Keratinocyte (primary cell): Measurements from ENCODE around the gene FLNA. TPM values are rescaled to one million over a fixed set of nuclear protein-coding genes. Genes with fewer than 3 reads are reported as not detected.

Experiments
- DNase-seq: peaks from one replicate; pipeline ENCODE4 v3.0.0-alpha.2; 2011; ENCODE audit warnings: low read depth, missing footprints, low spot score
- FAIRE-seq: peaks from 2 replicates; lab custom pipeline; 2011; peaks lifted over from hg19 to GRCh38; lab: Jason Lieb, UNC
- H2AFZ ChIP-seq: 2 replicates; pipeline ENCODE4 v1.6.0; 2012; ENCODE audit warnings: low read length, control low read depth, inconsistent platforms; ENCODE audit not compliant: control insufficient read depth
- H3K27ac ChIP-seq: 2 replicates; pipeline ENCODE4 v1.5.1; 2011; ENCODE audit warnings: low read length; ENCODE audit not compliant: control insufficient read depth, insufficient read depth
- H3K27me3 ChIP-seq: 3 replicates; pipeline ENCODE4 v1.6.0; 2011; ENCODE audit warnings: low read length; ENCODE audit not compliant: control insufficient read depth, insufficient read depth; ENCODE audit errors: extremely low read depth
- H3K36me3 ChIP-seq, 2 experiments: 2 replicates in 1 of 2; 3 replicates in 1 of 2; pipeline ENCODE4 v1.5.1; 2011; ENCODE audit warnings: low read length in 2 of 2, mild to moderate bottlenecking in 1 of 2; ENCODE audit not compliant: control insufficient read depth in 2 of 2, insufficient read depth in 2 of 2; ENCODE audit errors: extremely low read depth in 1 of 2
- H3K4me1 ChIP-seq: 3 replicates; pipeline ENCODE4 v1.5.1; 2011; ENCODE audit warnings: low read length; ENCODE audit not compliant: control insufficient read depth, insufficient read depth; ENCODE audit errors: extremely low read depth
- H3K4me2 ChIP-seq: 3 replicates; pipeline ENCODE4 v1.6.0; 2011; ENCODE audit warnings: low read depth, low read length; ENCODE audit not compliant: control insufficient read depth, insufficient read depth; ENCODE audit errors: extremely low read depth
- H3K4me3 ChIP-seq, 3 experiments: fragments of 200-600 bp in 1 of 3; sonication (generic) in 1 of 3; 2 replicates in 2 of 3; 3 replicates in 1 of 3; pipeline ENCODE4 v1.5.1; 2011 to 2016; ENCODE audit warnings: low read length in 3 of 3, mild to moderate bottlenecking in 3 of 3, control low read depth in 2 of 3, inconsistent platforms in 1 of 3, low read depth in 1 of 3, mixed read lengths in 1 of 3, mixed run types in 1 of 3, moderate library complexity in 1 of 3; ENCODE audit not compliant: control insufficient read depth in 2 of 3, insufficient read depth in 2 of 3; ENCODE audit errors: extremely low read depth in 1 of 3
- H3K79me2 ChIP-seq: 2 replicates; pipeline ENCODE4 v1.6.0; 2012; ENCODE audit warnings: low read length; ENCODE audit not compliant: control insufficient read depth, insufficient read depth
- H3K9ac ChIP-seq: 3 replicates; pipeline ENCODE4 v1.6.0; 2011; ENCODE audit warnings: low read length; ENCODE audit not compliant: control insufficient read depth, insufficient read depth; ENCODE audit errors: extremely low read depth
- H3K9me1 ChIP-seq: 3 replicates; pipeline ENCODE4 v1.6.0; 2011; ENCODE audit warnings: low read length; ENCODE audit not compliant: control insufficient read depth, insufficient read depth; ENCODE audit errors: extremely low read depth
- H3K9me3 ChIP-seq: 2 replicates; pipeline ENCODE4 v1.5.1; 2012; ENCODE audit warnings: low read depth, low read length; ENCODE audit not compliant: control insufficient read depth
- H4K20me1 ChIP-seq: 3 replicates; pipeline ENCODE4 v1.6.0; 2011; ENCODE audit warnings: low read length; ENCODE audit not compliant: control insufficient read depth, insufficient read depth; ENCODE audit errors: extremely low read depth
- EZH2 ChIP-seq: IDR thresholded peaks from one replicate; pipeline ENCODE4 v1.6.1; 2012; ENCODE audit warnings: inconsistent platforms, mild to moderate bottlenecking, low read length, moderate library complexity
- dilution Hi-C: fragments of 300-500 bp; cut with MboI; formaldehyde crosslinking; loops from one replicate; pipeline ENCODE4 v1.7.0; 2020; ENCODE audit warnings: low sequenced_read_pairs; ENCODE audit not compliant: extremely low pct_ligation_motif_present
- polyA plus RNA-seq, 5 experiments: library from polyadenylated mRNA; depleted of rRNA in 3 of 5; stranded (reverse) in 3 of 5; stranded (forward) in 1 of 5; unstranded in 1 of 5; fragments of >200 nt; gene quantifications; 1 replicate in 1 of 5; 2 replicates in 3 of 5; 3 replicates in 1 of 5; pipeline versions ENCODE4 v1.2.1 to v1.2.3, GENCODE V29; 2011 to 2012; ENCODE audit warnings: missing spikeins in 2 of 5, low read depth in 1 of 5, low replicate concordance in 1 of 5
- TF ChIP-seq, protein P1 (sequence below), 3 experiments: IDR thresholded peaks in 1 of 3; conservative IDR thresholded peaks in 1 of 3; optimal IDR thresholded peaks in 1 of 3; 2 replicates in 2 of 3; 3 replicates in 1 of 3; pipeline versions ENCODE3 to v1.5.1; 2011; ENCODE audit warnings: low read length in 3 of 3, mild to moderate bottlenecking in 3 of 3, moderate library complexity in 2 of 3, control low read depth in 1 of 3, inconsistent platforms in 1 of 3; ENCODE audit not compliant: insufficient read depth in 2 of 3; ENCODE audit errors: extremely low read depth in 1 of 3

Gene FLNA
- polyA plus RNA-seq, 1 donor (not counting 4 experiments of a cell fraction or from before 2014, with no cell fraction given), result 245 TPM

DNA sequence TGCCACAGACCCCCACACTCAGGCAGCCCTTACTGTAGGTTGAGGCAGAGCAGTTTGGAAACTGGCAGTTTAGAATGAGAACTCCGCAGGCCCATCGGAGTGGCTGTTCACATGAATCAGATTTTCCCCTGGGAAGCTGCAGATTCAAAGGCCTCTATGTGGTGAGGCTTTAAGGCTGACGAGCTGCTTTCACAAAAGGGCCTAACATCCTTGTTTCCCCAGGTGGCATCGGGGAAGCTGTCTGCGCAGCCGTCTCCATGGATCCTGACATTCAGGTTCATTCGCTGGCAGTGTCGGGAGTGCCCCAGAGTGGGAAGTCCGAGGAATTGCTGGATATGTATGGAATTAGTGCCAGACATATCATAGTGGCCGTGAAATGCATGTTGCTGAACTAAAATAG lies 45.1 kb downstream of the FLNA start:
- H3K36me3 ChIP-seq, result no peaks in the 10 kb centered on the region
- H3K79me2 ChIP-seq, result no peaks in the 10 kb centered on the region
- no peaks in the 10 kb centered on the region for H3K9me3 ChIP-seq
- H3K9ac ChIP-seq, result no peak overlapping the region
- no peaks in the 10 kb centered on the region for H3K9me1 ChIP-seq
- no peaks in the 10 kb centered on the region for H3K4me1 ChIP-seq
- no peak for TF ChIP-seq EZH2
- TF ChIP-seq, protein P1, sequence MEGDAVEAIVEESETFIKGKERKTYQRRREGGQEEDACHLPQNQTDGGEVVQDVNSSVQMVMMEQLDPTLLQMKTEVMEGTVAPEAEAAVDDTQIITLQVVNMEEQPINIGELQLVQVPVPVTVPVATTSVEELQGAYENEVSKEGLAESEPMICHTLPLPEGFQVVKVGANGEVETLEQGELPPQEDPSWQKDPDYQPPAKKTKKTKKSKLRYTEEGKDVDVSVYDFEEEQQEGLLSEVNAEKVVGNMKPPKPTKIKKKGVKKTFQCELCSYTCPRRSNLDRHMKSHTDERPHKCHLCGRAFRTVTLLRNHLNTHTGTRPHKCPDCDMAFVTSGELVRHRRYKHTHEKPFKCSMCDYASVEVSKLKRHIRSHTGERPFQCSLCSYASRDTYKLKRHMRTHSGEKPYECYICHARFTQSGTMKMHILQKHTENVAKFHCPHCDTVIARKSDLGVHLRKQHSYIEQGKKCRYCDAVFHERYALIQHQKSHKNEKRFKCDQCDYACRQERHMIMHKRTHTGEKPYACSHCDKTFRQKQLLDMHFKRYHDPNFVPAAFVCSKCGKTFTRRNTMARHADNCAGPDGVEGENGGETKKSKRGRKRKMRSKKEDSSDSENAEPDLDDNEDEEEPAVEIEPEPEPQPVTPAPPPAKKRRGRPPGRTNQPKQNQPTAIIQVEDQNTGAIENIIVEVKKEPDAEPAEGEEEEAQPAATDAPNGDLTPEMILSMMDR (optimal IDR thresholded peaks at IDR 0.05 in 1 of 3, IDR thresholded peaks at IDR 0.05 in 1 of 3, conservative IDR thresholded peaks at IDR 0.05 in 1 of 3; ENCODE audit: extremely low read depth in 1 of 3, insufficient read depth in 2 of 3, low read length in 3 of 3), result no peak
- no peaks in the 10 kb centered on the region for H4K20me1 ChIP-seq
- no peak overlapping the region for H3K4me3 ChIP-seq
- DNase-seq (no peak), FAIRE-seq (no peak)
- H2AFZ ChIP-seq, result no peak overlapping the region
- dilution Hi-C loops, result no loop called here
- H3K27me3 ChIP-seq, result peaks cover 3% of the 10 kb centered on the region
- H3K4me2 ChIP-seq, result no peak overlapping the region
- no peak overlapping the region for H3K27ac ChIP-seq

DNA sequence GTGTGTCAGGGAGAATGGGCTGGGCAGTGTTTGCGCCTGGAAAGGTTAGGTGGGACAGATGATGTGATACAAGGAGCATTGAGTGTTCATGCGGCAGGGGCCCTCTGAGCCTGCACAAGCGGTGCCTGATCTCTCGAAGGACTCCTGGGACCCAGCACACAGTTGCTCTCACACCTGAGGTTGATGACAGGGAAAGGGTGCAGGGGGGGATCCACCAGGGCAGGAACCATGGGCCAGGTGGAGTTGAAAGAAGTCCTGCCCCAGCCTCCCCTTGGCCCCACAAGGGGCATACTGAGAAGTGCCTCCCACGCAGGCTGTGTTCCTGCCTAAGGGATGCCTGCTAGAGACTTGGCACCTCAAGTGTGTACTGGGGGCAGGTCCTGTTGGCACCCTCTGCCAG lies 45.8 kb downstream of the FLNA start:
- FAIRE-seq (no peak), DNase-seq (no peak)
- H2AFZ ChIP-seq, result no peak overlapping the region
- H3K27me3 ChIP-seq, result peaks cover 3% of the 10 kb centered on the region
- no peak overlapping the region for H3K9ac ChIP-seq
- no peaks in the 10 kb centered on the region for H3K4me1 ChIP-seq
- H3K4me3 ChIP-seq, result no peak overlapping the region
- H3K27ac ChIP-seq, result no peak overlapping the region
- H4K20me1 ChIP-seq, result no peaks in the 10 kb centered on the region
- H3K9me1 ChIP-seq, result no peaks in the 10 kb centered on the region
- no peaks in the 10 kb centered on the region for H3K79me2 ChIP-seq
- TF ChIP-seq, protein P1 (optimal IDR thresholded peaks at IDR 0.05 in 1 of 3, IDR thresholded peaks at IDR 0.05 in 1 of 3, conservative IDR thresholded peaks at IDR 0.05 in 1 of 3; ENCODE audit: extremely low read depth in 1 of 3, insufficient read depth in 2 of 3, low read length in 3 of 3), result no peak
- TF ChIP-seq EZH2, result no peak
- dilution Hi-C loops, result no loop called here
- H3K4me2 ChIP-seq, result no peak overlapping the region
- no peaks in the 10 kb centered on the region for H3K36me3 ChIP-seq
- no peaks in the 10 kb centered on the region for H3K9me3 ChIP-seq
